MV-4-11 (cell line): Measurements from ENCODE around the gene GLI3.

Experiments
- DNase-seq: peaks from one replicate; lab custom pipeline; 2025; lab: John Stamatoyannopoulos, UW

Gene GLI3

DNA sequence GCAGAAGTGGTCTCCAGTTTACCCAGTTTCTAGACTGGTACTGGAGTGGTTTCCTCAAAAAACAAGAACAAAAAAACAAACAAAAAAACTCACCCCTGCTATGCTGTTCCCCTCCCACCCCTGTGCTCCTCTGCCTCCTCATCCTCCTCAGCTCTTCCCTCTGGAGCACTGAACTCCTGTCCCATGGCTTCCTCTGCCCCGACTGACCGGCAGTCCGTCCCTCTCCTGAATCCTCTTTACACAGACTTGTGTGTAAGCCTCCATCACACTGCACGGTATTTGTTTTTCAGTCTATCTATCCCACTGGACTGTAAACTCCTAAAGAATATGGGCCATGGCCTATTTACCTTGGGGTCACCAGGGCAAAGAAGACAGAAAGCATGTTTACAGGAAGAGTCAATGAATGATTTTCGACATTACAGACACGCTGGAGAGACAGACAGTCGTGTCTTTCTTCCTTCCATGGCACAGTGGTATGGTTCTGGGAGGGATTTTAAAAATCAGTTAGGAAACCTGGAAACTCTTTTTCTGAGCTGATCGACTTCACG is 265.3 kb downstream of the GLI3 start:
- DNase-seq = no peak

DNA sequence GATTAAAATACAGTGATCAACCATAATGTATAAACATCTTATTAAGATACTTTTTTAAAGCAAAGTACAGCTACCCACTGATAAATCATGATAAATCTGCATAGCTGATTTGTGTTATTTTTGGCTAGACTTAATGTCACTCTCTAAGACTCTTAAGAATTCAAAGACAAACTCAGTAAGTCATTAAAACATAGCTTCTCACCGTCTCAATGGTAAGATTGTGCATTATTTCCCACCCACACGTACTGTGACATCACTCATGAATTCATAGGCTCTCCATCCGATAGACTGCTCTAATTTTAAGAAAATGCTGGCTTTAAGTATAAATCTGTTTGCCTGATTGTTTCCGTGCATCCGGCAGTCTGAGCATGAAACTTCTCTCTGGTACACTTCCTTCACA is 266.1 kb downstream of the GLI3 start:
- DNase-seq = no peak

DNA sequence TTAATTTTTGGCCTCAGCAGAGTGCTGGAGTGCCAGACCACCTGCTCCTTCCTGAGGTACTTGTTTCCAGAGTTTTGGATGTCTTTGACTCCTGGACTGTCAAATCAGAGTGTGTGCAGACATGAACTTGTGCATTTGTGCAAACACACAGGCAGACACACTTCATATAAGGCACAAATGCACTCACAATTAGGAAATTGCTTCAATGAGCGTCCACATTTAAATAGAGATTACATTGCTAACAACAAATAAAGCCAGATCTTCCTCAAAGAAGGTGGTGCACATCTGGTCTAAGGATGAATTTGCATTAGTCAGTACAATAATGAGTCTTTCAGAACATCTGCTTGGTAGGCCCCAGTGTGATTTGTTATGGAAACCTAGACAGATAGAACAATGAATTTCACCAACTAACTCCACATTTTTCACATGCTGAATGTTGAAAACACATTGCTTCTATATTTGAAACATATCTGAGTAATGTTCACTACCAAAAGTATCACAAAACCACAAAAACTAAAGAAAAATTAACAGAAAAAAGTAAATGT is 267.4 kb downstream of the GLI3 start:
- DNase-seq = no peak

DNA sequence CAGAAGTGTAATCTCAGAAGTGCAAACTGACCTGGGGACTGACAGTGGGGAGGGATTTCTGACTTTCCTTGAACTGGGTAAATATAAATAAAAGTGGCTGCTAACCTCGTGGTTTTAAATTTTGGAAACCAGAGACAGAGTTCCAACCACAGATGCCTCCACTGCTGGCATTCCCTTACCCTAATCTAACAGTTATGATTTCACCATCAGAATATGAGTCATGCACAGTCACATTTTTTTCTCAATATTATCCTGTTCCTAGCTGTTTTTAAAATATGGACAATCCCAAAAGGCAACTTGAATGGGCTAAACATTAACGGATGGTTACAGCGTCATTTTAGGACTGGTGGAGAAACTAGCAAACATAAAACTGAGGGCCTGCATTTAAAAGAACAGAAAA is 269.9 kb downstream of the GLI3 start:
- peak; percentile 80 for DNase-seq

DNA sequence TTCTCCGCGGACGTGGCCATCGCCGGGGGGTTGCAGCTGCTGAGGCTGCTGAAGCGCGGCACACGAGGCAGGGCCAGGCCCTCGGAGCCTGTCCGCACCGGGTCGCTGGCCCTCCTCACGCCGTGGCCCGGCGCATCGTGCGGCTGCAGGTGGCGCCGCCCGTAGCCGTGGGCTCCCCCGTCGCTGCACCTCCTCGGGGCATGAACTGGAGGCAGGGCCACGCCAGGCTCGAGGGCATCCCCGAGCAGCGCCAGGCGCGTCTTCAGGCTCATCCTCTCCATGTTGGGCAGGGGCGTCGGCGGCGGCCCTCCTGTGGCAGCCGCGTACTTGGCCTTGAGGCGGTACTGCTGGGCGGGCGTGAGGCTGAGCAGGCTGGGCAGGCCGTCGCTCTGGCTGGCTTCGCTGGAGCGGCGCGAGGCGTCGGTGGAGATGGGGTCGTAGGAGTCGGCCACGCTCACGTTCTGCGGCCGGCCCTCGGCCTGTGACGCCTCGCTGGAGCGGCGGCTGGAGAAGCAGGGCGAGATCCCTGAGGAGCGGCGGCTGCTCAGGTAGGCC is 271.0 kb downstream of the GLI3 start:
- no peak for DNase-seq

DNA sequence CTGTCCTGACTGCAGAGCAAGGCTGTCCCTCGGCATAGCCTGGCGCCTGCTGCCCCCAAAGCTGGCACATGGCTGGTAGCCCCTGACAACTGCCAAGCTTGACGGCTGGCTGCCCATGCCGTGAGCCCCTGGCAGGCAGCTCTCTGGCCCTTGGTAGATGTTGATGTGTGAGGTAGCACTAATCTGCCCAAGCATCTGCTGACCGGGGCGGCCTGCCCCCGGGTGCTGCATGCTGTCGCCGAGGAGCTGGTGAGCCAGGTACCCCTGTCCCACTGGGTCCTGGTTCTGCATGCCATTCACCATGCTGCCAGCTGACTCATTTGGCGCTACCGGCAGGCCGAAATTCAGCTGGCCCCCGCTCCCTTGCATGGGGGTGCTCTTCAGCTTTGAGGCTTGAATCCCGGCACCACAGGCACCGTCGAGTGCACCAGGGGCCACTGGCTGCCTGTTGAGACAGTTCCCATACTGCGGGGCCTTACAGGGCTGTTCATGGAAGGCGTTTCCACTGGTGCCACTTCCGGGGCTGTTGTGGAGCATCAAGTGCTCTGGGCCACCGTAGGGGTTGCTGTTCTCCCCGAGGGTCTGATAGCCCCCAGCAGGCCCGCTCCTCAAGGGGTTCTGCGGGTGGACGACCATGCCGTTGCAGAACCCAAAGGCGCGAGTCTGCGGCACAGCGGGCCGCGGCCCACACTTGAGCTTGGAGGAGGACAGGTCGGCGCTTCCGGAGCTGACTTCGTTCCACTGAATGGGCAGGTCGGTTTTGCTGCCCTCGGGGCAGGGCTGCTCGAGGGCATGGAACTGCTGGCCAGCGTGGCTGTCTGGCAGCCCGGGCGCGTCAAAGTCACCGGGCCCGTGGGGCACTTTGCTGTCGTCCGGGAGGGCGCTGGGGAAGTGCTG is 271.9 kb downstream of the GLI3 start:
- DNase-seq = no peak

DNA sequence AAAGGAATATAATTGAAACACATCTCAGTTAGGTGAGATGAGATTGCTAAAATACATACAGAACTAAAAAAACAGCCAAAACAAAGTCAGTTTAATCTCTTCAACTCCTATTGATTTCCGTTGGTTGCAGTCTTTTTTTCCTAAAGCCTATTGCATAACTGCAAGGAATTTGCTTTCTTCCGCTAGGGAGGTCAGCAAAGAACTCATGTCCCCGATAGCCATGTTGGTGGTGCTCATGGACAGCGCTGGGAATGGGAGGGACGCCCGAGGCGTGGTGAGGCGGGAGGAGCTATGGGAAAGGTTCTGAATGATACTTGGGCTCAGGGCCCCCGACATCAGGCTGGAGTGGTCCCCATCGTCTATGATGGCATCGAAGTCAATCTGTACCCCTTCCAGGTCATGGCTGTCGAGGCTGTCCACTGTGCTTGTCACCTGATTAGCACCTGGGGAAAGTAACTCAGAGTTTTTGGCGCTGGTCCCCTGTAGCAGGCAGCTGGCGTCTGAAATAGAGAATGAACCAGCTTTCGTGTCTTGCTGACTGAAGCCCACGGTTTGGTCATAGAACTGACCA is 272.7 kb downstream of the GLI3 start:
- DNase-seq = no peak

DNA sequence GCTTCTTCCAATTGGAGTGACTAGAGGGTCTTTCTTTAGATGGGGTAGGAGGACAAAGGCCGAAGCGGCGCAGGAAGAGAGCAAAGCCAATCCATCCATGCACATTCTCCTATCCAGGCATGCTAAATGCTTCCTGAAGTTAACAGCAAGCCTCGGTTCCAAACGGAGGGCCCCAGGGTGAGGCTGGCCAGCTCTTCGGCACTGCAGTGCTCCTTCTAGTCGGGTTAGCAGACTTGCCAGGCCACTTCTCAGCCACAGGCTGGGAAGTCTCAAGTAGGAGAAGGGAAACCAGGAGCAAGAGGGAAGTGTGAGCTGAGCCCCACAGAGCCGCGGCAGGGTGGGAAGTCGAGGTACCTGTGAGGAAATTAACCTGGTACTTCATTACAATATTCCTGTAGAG is 280.3 kb downstream of the GLI3 start:
- DNase-seq = no peak

DNA sequence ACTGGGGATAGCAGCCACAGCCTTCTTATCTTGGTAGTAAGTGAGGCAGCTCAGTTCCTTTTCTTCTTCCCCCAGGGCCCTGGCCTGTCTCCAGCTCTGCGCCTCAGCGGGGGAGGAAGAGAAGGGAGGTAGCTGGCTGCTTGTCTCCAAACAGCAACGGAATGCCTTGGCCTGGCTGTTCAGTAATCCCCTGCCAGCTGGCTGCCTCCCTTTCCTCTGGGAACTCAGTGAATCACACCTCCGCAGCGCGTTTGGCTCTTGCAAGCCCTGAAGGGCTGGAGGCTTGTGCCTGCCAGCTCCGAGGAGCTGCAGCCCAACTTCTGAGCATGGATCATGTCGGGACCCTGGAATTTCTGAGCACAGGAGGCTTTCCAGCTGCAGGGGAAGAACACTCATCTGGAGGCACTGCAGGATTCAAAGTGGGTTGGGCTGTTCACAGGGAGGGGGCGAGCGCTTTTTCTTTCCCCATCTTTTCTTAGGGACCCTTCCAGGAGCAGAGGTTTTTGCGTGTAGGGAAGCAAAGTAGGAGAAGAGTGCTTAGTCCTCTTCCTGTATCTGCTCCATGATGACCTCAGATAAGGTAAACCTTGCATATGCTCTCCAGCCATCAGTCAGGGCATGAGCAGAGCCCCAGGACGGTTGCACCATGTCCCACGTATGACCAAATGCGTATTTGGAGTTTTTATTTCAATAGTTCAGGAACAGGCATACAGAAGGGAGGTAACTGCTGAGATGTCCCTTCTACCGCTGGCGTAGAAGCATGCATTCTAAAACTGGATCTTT is 280.9 kb downstream of the GLI3 start:
- peak; percentile 84 for DNase-seq

DNA sequence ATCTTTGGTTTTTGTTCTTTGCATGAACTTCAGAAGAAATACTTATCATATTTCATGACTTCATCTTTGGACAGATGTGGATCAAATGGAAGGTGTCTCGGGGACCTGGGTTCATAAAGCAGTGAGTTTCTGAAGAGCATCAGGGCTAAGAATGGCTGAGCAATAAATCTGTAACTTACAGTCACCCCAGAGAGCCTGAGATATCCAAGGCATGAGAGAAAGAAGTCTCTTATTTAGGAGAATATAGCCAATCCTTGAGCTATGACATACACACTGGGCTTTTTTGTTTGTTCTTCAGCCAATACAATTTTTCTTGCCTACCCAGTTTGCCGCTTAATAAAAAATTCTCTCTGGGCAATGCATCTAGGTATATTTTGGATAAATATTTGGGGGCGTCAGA is 281.6 kb downstream of the GLI3 start:
- DNase-seq = no peak

DNA sequence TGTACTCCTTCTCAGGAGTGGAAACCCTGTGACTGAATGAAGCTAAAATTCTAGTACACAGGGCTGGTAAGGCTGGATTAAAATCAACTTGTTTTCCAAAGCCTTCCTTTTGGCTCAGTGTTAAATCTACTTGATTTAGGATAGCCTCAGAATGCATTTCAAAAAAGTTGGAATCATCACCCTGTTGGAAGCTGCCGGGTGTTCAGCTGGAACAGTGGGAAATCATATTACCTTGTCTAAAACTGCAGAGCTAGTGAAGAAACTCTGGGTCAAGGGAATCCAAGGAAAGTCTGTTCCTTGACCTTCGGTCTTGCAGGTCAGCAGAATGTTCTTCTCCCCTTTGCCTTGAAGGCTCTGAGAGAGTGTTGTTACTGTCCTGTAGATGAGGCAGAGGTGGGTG is 282.0 kb downstream of the GLI3 start:
- DNase-seq = no peak

DNA sequence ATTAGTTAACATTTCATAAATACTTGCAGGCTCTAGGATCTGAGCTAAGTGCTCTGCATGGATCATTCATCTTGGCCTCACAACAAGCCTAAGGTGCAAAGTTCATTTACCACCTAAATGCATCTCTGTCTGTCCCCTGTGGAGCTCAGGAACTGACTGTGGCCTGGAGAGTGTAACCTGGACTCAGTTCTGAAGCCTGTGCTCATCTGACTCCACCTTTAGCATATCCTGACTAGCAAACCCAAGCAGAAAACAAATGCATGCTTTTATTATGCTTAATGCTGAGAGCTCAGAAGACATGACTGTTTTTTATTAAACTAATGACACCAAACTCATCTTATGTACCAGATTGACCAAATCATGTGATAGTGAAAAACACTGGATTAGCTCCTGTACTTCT is 288.5 kb downstream of the GLI3 start:
- DNase-seq = no peak

DNA sequence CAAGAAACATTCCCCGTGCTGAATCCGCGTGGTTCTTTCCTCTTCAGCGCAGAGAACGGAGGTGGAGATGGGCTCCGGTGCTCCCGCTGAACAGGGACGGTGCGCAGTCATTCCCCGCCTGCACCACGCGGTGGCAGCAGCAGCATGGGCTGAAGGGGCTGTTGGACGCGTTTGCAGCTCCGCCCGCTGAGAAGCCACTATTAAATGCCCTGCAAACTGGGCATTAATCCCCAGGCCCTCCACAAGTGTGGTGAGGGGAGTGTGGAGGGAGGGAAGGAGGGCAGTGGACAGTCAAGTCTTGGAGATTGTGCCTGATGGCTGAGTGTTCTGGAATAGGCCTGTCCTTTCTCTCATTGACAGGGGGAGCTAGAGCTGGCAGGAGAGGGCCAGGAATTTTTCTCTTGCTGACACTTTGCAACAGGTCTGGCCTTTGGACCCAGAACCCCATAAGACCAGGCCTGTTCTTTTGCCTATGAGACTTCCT is 293.9 kb downstream of the GLI3 start:
- peak; percentile 68 for DNase-seq

DNA sequence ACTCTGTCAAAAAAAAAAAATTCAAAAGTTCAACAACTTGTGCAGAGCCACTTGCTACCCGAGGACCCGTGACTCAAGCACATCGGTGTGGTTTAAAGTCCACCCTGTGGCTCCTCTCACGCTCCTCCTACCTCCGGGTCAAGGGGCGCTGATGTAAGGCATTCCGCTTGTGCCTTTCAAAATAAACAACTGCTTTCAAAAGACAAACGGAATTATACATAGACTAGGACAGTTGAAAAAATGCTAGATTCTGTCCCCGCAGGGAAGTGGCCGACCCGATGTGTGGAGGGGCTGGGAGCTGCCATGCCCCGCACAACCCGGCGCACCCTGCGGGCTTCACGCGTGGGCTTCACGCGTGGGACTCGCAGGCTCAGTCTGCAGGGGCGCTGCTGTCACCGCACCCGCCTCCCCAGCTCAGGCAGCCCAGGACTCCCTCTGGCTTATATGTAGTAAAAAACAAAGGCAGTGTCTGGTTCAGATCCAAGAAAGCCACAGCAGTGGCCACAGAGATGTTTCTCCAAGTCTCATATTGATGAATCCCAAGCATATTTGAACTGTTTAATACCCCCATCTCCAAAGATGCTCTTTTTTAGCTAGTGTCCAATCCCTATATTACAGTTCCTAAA is 294.4 kb downstream of the GLI3 start:
- no peak for DNase-seq

DNA sequence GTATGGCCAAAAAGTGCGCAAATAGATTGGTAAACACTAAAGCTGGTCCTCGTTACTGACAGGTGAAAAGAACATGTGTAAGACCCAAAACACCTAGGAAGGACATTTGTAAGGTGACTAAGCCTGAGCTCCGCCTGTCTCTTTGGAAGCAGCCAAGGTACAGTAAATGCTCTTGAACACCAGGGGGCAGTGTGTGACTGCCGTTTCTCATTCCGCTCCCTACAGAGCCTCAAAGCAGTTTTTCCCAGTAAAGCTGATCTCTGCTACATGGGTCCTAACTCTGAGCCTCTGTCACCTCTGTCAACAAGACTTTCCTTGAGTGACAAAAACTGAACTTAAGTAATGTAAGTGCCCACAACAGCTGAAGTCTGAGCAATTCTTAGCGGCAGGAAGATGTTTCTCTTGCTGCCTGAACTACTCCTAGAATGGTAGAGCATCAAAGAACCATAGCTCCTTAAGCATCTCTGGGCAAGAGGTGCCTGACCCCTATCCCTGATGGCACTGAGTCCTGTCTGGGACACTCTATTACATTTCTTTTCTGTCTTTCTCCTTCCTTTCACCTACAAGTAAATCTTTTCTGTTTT is 296.2 kb downstream of the GLI3 start:
- peak; percentile 73 for DNase-seq

DNA sequence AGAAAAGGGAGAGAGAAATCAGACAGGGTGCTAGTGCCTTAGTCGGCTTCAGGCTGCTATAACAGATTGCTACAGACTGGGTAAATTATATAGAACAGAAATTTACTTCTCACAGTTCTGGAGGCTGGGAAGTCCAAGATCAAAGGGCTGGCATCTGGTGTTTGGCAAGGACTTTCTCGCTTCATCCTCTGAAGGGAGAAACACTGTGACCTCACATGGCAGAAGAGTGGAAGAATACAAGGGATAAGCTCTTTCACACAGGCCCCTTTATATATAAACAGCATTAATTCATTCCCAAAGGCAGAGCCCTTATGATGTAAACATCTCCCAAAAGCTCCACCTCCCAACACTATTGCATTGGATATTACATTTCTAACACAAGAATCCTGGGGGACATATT is 298.6 kb downstream of the GLI3 start:
- no peak for DNase-seq

DNA sequence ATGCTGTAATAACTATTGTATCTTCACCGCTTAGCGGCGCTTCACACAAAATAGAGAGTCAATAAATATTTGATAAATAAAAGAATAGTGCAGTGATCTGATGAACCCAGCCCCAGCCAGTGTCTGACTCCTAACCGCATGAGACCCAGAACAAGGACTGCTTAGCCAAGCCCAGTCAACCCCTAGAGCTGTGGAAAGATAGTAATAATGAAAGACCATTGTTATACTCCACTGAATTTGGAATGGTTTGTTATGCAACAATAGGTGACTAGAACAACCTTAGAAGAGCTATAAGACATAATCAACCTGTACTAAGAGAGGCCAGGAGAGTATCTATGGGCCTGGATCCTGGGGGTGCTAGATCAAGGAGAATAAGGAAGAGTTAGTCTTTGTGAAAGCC is 303.6 kb downstream of the GLI3 start:
- no peak for DNase-seq

DNA sequence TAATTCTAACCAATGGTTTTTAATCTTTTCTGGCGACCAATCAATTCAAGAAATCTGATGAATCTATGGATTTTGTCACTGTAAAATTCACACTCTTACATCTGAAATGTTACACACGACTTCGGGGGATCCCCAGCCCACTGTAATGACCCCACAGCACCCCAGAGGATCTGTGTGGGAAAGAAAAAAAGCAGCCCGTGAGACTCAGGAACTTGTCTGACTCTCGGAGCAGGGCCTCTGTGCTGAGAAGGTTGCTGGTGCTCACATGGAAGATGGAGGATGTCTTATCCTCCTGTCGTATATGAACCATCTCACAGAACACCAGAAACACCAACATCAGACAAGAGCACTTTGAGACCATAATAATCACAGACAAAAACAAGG is 305.8 kb downstream of the GLI3 start:
- no peak for DNase-seq

DNA sequence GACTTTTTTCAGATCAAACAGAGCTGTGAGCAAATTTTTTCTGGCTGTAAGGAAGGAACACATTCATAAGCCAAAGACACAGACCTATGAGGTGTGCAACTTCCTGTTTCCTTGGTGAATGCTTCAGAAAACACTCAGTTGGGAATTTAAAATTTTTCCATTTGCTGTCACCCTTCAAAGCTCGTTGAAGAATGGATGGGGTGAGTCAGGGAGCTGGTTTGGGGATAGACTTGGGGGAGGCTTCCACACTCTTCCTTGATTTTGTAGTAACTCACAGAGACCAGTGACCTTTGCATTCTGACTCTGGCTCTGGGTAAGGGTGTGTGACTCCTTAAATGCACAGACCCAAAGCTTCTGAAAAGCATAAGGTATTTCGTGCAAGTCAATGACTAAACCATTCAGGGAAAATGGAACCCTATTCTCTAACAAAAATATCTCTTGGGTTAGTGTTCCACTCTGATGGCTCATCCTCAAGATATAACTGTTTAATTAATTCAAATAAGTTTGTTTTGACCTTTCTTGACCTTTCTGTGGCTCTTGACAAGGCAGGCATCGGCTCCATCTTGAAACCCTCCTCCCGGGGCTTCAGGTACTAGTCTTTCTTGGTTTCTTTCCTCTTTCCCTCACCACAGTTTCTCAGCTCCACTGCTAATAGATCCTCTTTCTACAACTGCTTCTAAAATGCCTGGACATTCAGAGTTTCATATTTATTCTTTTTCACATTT is 306.3 kb downstream of the GLI3 start:
- DNase-seq = peak; percentile 15

DNA sequence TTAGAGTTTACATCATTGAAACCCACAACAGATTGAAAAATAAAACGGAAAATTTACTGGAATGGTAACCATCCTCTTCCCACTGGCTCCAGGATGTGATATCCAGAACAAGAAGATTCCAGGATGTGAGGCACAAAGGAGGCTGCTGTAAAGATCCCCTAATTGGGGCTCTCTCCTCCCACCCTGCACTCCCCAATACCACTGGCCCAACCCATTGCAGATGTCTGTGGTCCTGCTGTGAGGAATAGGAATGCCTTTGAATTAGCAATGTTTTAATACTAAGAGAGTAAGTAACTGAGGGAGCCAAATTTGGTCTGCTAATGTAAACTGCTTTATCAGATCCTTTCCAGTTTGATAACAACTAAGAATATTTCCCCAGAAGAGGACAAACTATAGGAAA is 308.2 kb downstream of the GLI3 start:
- no peak for DNase-seq
